Stimulated activated effector memory CD8-positive, alpha-beta T cell treated with anti-CD3 and anti-CD28 coated beads, Interleukin-12 subunit alpha, Interleukin-12 subunit beta, amount 100 ng/mL, for 72 hours (primary cell): ENCODE measurements around the gene MAP1A.
"Not testable (repeated sequence)": the region's sequence is repeated elsewhere in the genome, so short reads cannot be mapped to it uniquely, and the experiment has no call there.

Source experiments
- ATAC-seq: fragments of 150-1000 bp; cut with Tn5 transposase; 2 replicates; pipeline ENCODE4 v1.10.0; 2021
- DNase-seq, 2 donors: peaks; one replicate each; pipeline ENCODE4 v3.0.0; 2021 to 2022; ENCODE audit warnings: low spot score in 2 of 2
- H3K27ac Mint-ChIP-seq: one replicate; pipeline ENCODE4 v1.8.0; 2022; ENCODE audit warnings: mild to moderate bottlenecking, mixed read lengths
- H3K36me3 Mint-ChIP-seq: one replicate; pipeline ENCODE4 v1.8.0; 2022; ENCODE audit warnings: mild to moderate bottlenecking, mixed read lengths
- H3K4me1 Mint-ChIP-seq: one replicate; pipeline ENCODE4 v1.8.0; 2022; ENCODE audit warnings: mixed read lengths
- H3K4me3 Mint-ChIP-seq: one replicate; pipeline ENCODE4 v1.8.0; 2022; ENCODE audit warnings: mild to moderate bottlenecking, mixed read lengths
- H3K9me3 Mint-ChIP-seq: one replicate; pipeline ENCODE4 v1.8.0; 2022; ENCODE audit warnings: mixed read lengths

The MAP1A gene

DNA sequence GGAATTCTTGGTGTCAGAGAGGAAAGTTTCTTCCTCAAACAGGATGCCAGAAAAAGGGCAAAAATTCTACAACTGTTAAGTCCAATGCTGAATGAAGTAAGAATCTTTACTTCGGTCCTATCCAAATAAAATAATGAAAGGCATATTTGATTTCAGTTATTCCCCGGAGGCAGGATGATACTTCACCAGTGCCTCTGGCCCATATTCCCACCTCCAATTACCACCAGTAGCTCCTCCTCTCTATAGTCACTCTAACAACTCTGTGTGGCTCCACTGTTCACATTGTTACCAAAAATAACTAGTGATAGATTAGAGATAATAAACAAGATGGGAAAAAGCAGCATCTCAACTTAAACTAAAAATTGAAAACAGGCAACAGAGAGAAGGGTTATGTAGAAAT lies 20.7 kb downstream of the MAP1A start:
- no peaks in the 10 kb centered on the region for H3K9me3 Mint-ChIP-seq
- ATAC-seq (no peak), DNase-seq (no peak)
- H3K36me3 Mint-ChIP-seq: peaks cover 18% of the 10 kb centered on the region
- H3K27ac Mint-ChIP-seq: no peak overlapping the region
- H3K4me3 Mint-ChIP-seq: no peak overlapping the region
- no peaks in the 10 kb centered on the region for H3K4me1 Mint-ChIP-seq

DNA sequence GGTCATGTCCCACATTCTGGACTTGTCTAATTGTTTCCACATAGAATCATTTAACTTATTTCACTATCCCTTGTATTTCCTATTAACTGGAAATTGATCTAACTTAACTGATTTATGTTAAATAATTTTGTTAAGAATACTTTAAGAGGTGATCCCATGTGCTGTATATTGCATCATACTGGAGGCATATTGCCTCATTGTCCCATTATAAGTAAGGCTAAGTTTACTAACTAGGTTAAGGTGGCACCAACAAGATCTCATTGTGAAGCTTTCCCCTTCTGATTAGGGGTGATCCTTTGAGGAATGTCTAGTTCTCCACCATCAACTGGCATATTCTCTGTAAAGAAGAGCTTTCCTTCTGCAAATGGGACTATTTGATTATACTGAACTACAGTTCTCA lies 24.4 kb downstream of the MAP1A start:
- Mint-ChIP-seq H3K27ac (no peak overlapping the region), H3K4me1 (no peaks in the 10 kb centered on the region), H3K4me3 (no peak overlapping the region), H3K36me3 (peaks cover 7% of the 10 kb centered on the region), H3K9me3 (no peaks in the 10 kb centered on the region)
- ATAC-seq (no peak), DNase-seq (no peak)

DNA sequence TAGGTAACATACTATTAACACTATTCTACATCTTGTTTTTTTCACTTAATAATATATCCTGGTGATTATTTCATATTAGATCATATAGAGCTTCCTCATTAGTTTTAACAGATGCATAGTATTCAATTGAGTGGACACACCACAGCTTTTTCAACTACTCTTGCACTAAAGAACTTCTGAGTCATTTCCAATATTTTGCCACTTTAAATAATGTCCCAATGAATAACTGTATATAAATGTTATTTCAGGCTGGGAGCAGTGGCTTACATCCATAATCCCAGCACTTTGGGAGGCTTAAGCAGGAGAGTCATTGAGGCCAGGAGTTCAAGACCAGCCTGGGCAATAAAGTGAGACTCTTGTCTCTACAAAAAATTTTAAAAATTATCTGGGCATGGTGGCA lies 26.9 kb downstream of the MAP1A start:
- H3K4me3 Mint-ChIP-seq: no peak overlapping the region
- no peaks in the 10 kb centered on the region for H3K36me3 Mint-ChIP-seq
- no peak overlapping the region for H3K27ac Mint-ChIP-seq
- no peaks in the 10 kb centered on the region for H3K4me1 Mint-ChIP-seq
- H3K9me3 Mint-ChIP-seq: no peaks in the 10 kb centered on the region
- ATAC-seq (no peak), DNase-seq (no peak)

DNA sequence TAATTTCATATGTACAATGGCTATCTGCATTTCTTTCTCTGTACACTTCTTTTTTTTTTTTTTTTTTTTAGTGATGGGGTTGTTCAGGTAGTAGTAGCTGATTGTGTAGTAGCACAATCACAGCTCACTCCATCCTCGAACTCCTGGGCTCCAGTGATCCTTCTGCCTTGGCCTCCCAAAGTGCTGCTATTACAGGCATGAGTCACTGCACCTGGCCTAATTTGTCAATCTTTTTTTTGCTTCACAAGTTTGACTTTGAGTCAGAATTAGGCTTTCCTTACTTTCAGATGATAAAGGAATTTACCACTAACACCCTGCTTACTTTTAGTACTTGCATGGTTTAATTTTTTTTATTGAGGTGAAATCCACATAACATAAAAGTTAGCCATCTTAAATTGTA lies 28.0 kb downstream of the MAP1A start:
- DNase-seq: no peak
- Mint-ChIP-seq H3K36me3 (no peaks in the 10 kb centered on the region), H3K4me3 (no peak overlapping the region), H3K4me1 (no peaks in the 10 kb centered on the region), H3K27ac (no peak overlapping the region), H3K9me3 (no peaks in the 10 kb centered on the region)
- no peak for ATAC-seq

DNA sequence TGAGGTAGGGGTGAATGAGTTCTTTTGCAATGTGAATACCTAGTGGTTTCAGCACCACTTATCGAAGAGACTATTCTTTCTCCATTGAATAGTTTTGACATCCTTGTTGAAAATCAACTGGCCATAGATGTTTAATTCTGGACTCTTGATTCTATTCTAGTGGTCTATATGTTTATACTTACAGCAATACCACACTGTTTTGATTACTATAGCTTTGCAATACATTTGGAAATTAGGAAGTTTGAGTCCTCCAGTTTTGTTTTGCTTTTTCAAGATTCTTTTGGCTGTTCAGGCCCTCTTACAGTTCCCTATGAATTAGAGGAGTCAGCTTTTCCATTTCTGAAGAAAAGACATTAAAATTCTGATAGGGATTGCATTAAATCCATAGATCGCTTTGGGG lies 30.1 kb downstream of the MAP1A start:
- Mint-ChIP-seq H3K4me1 (no peaks in the 10 kb centered on the region), H3K9me3 (no peaks in the 10 kb centered on the region), H3K27ac (no peak overlapping the region), H3K36me3 (peaks cover 10% of the 10 kb centered on the region), H3K4me3 (no peak overlapping the region)
- ATAC-seq (no peak), DNase-seq (no peak)

DNA sequence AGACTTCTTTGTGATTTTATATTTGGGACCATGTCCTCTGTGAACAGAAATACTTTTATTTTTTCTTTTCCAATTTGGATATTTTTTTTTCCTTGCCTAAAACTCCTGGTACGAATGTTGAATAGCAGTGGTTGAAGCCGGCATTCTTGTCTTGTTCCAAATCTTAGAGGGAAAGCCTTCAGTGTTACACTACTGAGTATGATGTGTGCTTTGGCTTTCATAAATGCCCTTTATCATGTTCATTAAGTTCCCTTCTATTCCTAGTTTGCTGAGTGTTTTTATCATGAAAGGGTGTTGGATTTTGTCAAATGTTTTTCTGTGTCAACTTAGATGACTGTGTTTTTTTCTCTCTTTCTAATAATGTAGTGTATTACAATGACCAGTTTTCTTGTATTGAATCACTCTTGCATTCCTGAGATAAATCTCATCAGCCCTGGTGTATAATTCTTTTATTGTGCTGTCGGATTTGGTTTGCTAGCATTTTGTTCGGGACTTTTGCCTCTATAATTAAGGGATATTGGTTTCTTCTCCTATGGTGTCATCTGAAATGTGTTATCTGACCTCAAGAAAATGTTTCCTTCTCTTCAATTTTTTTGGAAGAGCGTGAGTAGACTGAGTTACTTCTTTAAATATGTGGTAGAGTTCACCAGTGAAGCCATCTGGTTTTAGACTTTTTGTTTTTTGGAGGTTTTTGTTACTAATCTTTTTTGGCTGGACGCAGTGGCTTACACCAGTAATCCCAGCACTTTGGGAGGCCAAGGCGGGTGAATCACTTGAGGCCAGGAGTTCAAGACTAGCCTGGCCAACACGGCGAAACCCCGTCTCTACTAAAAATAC lies 33.3 kb downstream of the MAP1A start:
- Mint-ChIP-seq H3K27ac (no peak overlapping the region), H3K36me3 (peaks cover 10% of the 10 kb centered on the region), H3K9me3 (no peaks in the 10 kb centered on the region), H3K4me3 (no peak overlapping the region), H3K4me1 (no peaks in the 10 kb centered on the region)
- DNase-seq (no peak), ATAC-seq (no peak)

DNA sequence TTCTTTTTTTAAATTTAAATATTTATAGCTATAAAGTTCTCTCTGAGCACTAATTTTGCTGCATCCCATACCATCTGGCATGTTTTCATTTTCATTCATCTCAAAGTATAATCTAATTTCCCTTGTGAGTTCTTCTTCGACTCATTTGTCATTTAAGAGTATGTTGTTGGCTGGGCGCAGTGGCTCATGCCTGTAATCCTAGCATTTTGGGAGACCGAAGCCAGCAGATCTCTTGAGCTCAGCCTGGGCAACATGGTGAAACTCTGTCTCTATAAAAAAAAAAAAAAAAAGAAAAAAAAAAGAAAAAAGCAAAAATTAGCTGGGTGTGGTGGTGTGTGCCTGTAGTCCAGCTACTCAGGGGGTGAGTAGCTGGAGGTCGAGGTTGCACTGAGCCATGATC lies 34.8 kb downstream of the MAP1A start:
- Mint-ChIP-seq H3K9me3 (no peaks in the 10 kb centered on the region), H3K27ac (no peak overlapping the region), H3K4me3 (no peak overlapping the region), H3K4me1 (no peaks in the 10 kb centered on the region), H3K36me3 (peaks cover 13% of the 10 kb centered on the region)
- DNase-seq: no peak
- no peak for ATAC-seq

DNA sequence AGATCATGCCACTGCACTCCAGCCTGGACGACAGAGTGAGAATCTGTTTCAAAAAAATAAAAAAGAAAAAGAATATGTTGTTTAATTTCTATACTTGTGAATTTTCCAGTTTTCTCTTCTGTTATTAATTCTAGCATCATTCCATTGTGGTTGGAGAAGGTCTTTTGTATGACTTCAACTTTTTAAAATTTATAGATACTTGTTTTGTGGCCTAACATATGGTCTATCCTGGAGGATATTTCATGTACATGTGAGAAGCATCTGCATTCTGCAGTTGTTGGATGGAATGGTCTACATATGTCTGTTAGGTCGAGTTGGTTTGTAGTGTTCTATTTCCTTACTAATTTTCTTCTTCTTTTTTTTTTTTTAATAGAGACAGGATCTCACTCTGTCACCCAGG lies 35.6 kb downstream of the MAP1A start:
- no peak for ATAC-seq
- Mint-ChIP-seq H3K4me1 (no peaks in the 10 kb centered on the region), H3K27ac (no peak overlapping the region), H3K36me3 (peaks cover 21% of the 10 kb centered on the region), H3K4me3 (no peak overlapping the region), H3K9me3 (no peaks in the 10 kb centered on the region)
- DNase-seq: no peak

DNA sequence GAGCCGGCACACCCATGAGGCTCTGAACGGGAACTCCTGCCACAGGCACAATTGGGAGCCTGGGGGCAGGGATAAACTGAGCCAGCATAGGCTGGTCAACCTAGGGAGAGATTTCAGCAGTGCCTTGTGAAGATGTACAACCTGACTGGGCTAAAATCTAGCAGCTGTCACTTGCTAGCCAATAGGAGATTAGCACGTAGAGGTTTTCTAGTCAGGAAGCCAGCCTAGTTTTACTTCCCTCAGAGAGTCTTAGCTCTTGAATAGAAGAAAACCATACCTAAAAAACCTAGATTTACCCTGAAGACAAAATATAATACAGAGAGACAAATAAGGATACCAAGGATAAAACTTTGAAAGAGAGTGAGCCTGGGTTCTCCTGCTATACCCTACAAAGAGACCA lies 45.3 kb downstream of the MAP1A start:
- H3K27ac Mint-ChIP-seq, H3K9me3 Mint-ChIP-seq, DNase-seq, H3K36me3 Mint-ChIP-seq, H3K4me3 Mint-ChIP-seq, H3K4me1 Mint-ChIP-seq, ATAC-seq: not testable (repeated sequence)

DNA sequence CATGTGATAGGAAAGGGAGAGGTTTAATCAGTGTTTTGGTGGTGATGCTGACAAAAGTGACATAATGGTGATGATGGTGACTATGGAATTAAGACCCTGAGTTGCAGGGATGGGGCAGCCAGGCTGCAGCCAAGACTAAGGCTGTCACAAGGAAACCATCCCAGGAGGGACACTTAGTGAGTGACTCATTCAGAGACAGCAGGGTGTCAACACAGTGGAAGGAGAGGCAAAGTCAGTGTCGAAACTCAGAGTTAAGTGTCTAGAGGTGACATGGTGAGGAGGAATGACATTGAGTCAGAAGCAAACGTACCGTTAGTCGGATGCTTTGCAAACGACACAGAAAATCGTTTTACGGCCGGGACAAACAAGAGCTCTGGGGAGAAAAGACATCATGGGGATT lies 46.4 kb downstream of the MAP1A start:
- H3K27ac Mint-ChIP-seq, ATAC-seq, H3K4me3 Mint-ChIP-seq, H3K36me3 Mint-ChIP-seq, H3K4me1 Mint-ChIP-seq, H3K9me3 Mint-ChIP-seq, DNase-seq: not testable (repeated sequence)

DNA sequence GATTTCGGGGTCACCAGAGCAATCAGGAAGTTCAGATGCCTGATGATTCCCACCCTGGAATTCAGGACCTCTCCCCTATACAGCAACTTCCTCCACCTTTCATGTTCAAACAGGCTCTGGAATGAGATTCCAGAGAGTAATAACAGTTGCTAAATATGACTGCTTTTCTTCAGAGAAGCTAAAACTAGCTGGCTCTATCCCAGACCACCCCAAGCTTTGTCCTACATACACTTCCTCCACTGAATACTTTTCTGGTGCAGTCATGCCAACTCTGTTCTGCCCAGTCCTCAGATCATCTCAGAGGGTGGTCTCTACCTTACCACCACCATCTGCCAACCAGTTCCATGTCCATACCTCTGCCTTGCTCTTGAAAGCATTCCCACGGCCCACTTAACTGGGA lies 49.2 kb downstream of the MAP1A start:
- DNase-seq, H3K4me3 Mint-ChIP-seq, H3K4me1 Mint-ChIP-seq, H3K27ac Mint-ChIP-seq, H3K36me3 Mint-ChIP-seq, H3K9me3 Mint-ChIP-seq, ATAC-seq: not testable (repeated sequence)

DNA sequence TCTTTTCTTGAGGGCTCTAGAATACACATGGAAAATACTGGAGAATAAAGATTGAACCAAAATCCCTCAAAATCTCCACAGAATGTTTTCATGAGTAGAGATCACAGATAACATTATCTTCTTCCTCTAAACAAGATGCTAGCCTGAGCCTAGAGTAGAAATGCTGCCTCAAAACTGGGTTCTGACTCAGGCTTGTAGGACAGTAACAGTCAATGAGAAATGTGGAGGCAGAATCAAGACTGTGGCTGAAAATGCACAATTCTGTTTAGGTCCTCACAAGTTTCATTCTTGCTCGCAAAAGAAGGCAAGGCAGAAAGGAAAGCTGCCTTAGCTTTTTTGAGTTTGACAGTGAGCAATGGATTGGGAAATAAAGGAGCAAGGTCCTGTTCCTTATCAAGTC lies 57.2 kb downstream of the MAP1A start:
- H3K27ac Mint-ChIP-seq, H3K4me1 Mint-ChIP-seq, H3K9me3 Mint-ChIP-seq, H3K4me3 Mint-ChIP-seq, DNase-seq, H3K36me3 Mint-ChIP-seq: not testable (repeated sequence)
- ATAC-seq: peak; percentile 83
